Measurements from ENCODE around the gene DNAJC5G. TPM values are rescaled to one million over a fixed set of nuclear protein-coding genes. Genes with fewer than 3 reads are reported as not detected.
"Not testable (repeated sequence)": the region's sequence is repeated elsewhere in the genome, so short reads cannot be mapped to it uniquely, and the experiment has no call there.

Gene DNAJC5G
- total and polyA plus RNA-seq, 8 donors, result 0.06 to 0.34 TPM; not detected in 6

DNA sequence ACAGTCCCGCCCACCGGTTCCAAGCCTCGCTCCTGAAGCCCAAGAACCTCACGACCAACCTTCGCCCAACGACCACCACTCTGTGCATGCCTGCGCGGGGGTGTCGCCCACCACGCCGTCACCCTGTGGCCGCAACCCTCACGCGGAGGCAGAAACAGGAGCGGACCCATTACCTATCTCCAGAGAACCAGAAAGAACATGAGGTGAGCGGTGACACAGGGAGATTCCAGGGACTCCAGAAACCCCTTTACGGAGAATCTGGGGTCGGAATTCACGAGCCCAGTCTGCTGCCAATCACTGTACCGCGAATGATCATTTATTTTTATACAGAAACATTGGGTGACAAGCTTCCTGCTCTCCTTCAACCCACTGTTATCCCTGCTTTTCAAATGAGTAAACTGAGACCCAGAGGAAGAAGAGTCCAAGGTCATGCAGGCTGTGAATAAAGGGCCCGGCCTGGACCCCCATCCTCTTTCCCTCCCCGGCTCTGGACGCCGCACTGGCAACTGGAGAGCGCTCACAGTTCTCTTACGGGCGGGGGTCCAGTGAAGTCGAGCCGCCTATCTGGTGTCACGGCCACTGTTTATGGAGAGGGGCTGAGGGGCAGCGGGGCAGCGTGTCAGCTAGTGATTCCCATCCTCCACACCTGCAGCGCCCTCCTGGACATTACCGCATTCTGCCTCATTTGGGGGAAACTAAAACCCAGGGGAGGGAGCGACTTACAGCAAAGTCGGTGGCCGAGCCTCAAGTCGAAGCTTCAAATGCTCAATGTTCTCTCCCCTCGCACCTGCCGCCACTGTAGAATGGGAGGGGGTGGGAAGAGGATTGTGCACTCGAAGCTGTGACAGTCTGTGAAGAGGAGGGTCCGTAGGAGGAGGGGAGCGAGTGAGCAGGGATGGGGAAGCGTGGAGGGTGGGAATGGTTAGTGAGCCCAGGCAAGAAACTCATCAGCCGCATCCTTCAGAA is 11.7 kb upstream of the DNAJC5G start:
- Histone ChIP-seq H3K27ac (no peak overlapping the region), H3K4me1 (peaks cover 0 to 6% (median 4%) of the 10 kb centered on the region in 3 donors), H3K4me3 (peak overlapping the region in 3 of 4 donors; percentile 35 to 59 (median 39)), H3K27me3 (peaks cover 0 to 20% (median 0%) of the 10 kb centered on the region in 4 donors), H3K9me3 (no peaks in the 10 kb centered on the region), H3K36me3 (no peaks in the 10 kb centered on the region)
- peak in 1 of 6 donors; percentile 54 for DNase-seq
- ATAC-seq, result no peak
- 3 to 4% methylated on average over 46 of the region's 46 CpGs for WGBS, 2 donors
- intact Hi-C loops (cut with DNase I), result no loop called here
- FAIRE-seq, result no peak
- TF ChIP-seq, protein P1, sequence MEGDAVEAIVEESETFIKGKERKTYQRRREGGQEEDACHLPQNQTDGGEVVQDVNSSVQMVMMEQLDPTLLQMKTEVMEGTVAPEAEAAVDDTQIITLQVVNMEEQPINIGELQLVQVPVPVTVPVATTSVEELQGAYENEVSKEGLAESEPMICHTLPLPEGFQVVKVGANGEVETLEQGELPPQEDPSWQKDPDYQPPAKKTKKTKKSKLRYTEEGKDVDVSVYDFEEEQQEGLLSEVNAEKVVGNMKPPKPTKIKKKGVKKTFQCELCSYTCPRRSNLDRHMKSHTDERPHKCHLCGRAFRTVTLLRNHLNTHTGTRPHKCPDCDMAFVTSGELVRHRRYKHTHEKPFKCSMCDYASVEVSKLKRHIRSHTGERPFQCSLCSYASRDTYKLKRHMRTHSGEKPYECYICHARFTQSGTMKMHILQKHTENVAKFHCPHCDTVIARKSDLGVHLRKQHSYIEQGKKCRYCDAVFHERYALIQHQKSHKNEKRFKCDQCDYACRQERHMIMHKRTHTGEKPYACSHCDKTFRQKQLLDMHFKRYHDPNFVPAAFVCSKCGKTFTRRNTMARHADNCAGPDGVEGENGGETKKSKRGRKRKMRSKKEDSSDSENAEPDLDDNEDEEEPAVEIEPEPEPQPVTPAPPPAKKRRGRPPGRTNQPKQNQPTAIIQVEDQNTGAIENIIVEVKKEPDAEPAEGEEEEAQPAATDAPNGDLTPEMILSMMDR (IDR thresholded peaks at IDR 0.05), result no peak

DNA sequence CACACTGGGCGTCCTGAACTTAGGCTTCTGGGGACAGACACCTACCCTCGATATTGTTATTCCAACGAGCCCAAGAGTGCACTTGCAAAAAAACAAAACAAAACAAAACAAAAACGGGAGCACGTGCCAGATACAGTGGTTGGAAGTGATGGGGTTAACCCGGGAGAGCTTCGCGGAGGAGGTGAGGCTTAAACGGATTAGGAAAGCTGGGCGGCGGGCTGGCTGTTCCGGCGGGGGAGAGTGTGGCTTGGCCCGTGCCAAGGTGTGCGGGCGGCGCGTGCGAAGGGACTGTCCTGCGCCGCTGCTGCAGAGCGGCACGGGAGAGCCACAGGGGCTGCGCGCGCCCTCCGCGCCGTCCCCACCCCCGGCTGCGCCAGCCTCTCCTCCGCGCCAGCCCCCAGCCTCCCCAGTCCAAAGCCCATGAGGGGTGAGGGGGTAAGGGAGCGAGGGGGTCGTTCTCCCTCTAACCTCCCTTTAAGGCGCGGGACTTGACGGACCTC is 10.9 kb upstream of the DNAJC5G start:
- 0 to 1% methylated on average over 24 to 38 of the region's 38 CpGs for WGBS, 2 donors
- no peak for DNase-seq
- ATAC-seq, result peak; percentile 30 to 57 (median 49)
- intact Hi-C loops (cut with DNase I), result no loop called here
- FAIRE-seq, result no peak
- H3K27me3 ChIP-seq, result peaks cover 0 to 20% (median 0%) of the 10 kb centered on the region in 4 donors
- peak overlapping the region in 1 of 4 donors; percentile 32 for H3K4me3 ChIP-seq
- no peaks in the 10 kb centered on the region for H3K36me3 ChIP-seq
- H3K4me1 ChIP-seq, result peaks cover 0 to 6% (median 4%) of the 10 kb centered on the region in 3 donors
- TF ChIP-seq, protein P1 (IDR thresholded peaks at IDR 0.05), result no peak
- H3K9me3 ChIP-seq, result no peaks in the 10 kb centered on the region
- no peak overlapping the region for H3K27ac ChIP-seq

DNA sequence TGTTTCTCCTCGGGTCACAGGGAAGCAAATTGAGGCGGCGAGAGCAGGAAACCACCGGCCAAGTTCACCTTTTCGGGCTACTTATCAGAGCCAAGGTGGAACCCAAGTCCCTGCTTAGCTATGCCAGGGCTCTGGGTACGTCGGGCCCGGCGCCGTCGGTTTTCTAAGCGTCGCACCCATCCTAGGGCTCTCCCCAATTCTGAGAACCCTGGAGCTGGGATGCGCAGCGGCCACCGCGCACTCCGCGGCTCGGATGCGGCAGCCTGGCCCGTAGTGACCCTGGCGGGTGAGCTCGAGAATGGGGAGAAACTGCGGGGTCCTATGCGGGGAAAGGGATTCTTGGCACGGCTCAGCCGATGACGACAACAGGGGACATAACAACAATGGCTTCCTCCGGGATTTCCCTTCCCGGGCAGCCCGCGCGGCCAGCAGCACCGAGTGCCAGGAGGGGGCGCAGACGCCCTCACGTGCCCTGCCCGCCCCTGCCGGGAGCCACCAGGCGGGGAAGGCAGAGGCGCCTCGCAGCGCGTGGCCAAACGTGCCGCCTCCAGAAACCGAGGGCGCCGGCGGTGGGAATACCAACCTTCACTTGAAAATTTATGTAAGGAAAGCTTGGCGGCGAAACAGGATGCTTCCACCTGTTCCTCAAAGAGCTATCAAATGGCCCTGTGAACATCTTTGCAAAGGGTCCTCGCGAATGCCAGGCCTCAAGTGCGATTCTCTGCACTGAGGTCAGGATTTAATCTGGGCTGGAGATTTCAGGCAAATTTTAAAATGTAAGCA is 10.3 kb upstream of the DNAJC5G start:
- ATAC-seq (peak; percentile 65 to 86 (median 81)), DNase-seq (peak; percentile 53 to 81 (median 62)), FAIRE-seq (no peak)
- H3K27ac ChIP-seq, result no peak overlapping the region
- peaks cover 0 to 20% (median 0%) of the 10 kb centered on the region in 4 donors for H3K27me3 ChIP-seq
- no peaks in the 10 kb centered on the region for H3K9me3 ChIP-seq
- intact Hi-C loops (cut with DNase I), result no loop called here
- TF ChIP-seq, protein P1 (IDR thresholded peaks at IDR 0.05), result peak in 2 of 4 donors; percentile 10 to 26
- peak overlapping the region in 2 of 4 donors; percentile 11 to 32 for H3K4me3 ChIP-seq
- no peaks in the 10 kb centered on the region for H3K36me3 ChIP-seq
- peaks cover 0 to 6% (median 4%) of the 10 kb centered on the region in 3 donors for H3K4me1 ChIP-seq
- WGBS, 2 donors, result 4 to 6% methylated on average over 51 to 56 of the region's 56 CpGs

GRCh38 chr2:27265536-27265870 is 9.7 kb upstream of the DNAJC5G start:
- peaks cover 0 to 20% (median 0%) of the 10 kb centered on the region in 4 donors for H3K27me3 ChIP-seq
- no peak overlapping the region for H3K27ac ChIP-seq
- DNase-seq (no peak), FAIRE-seq (no peak), ATAC-seq (no peak)
- peaks cover 0 to 6% (median 4%) of the 10 kb centered on the region in 3 donors for H3K4me1 ChIP-seq
- no peaks in the 10 kb centered on the region for H3K9me3 ChIP-seq
- H3K4me3 ChIP-seq, result no peak overlapping the region
- intact Hi-C loops (cut with DNase I), result no loop called here
- TF ChIP-seq, protein P1 (IDR thresholded peaks at IDR 0.05), result no peak
- no peaks in the 10 kb centered on the region for H3K36me3 ChIP-seq

DNA sequence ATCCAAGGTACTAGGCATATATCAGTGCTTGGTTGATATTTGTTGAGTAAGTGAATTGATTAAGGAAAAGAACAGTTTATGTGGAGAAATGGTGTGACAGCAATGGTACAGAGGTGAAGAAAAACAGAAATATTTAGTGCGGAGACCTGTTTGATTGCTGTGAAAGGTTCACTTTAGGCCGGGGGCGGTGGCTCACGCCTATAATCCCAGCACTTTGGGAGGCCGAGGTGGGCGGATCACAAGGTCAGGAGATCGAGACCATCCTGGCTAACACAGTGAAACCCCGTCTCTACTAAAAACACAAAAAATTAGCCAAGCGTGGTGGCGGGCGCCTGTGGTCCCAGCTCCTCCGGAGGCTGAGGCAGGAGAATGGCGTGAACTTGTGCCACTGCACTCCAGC is 6.9 kb upstream of the DNAJC5G start:
- H3K27me3 ChIP-seq; H3K4me3 ChIP-seq; H3K4me1 ChIP-seq; H3K36me3 ChIP-seq; ATAC-seq; DNase-seq; intact Hi-C loops (cut with DNase I); FAIRE-seq; H3K27ac ChIP-seq; H3K9me3 ChIP-seq: not testable (repeated sequence)
- 77 to 80% methylated on average over 13 of the region's 13 CpGs for WGBS, 2 donors

Measured in pancreas (tissue), 10 donors.